ENCODE results near the gene SIGLEC10.

Gene SIGLEC10

GRCh38 chr19:51391073-51391611 lies 26.3 kb downstream of the SIGLEC10 start:
- DNase-seq = no peak

DNA sequence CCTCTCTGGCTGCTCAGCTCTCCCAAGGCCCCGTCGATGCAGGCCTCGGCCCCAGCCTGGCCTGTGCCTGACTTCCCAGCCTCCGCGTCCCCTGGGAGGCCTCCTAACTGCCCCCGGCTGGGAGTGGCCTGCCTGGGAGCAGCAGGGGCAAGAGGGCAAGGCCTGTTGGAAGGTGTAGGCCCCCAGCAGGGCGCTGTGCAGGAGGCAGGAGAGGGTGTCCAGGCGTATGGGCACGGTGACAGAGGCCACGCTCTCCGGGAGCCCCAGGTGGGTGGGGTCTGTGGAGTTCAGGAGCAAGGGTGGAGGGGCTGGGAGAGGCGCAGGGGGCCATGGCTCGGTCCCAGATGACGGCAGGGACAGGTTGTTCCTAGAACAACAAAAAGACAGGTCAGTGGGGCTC lies 28.3 kb downstream of the SIGLEC10 start:
- DNase-seq = no peak

- DNase-seq = no peak
Measured at GRCh38 chr19:51387924-51388389, 29.5 kb downstream of the SIGLEC10 start, which contains the start of gene LIM2. Gene LIM2, minus strand, starts transcription at chr19:51387974. Its CDS starts 531 bp downstream, at chr19:51387443.

GRCh38 chr19:51386882-51387520 lies 30.4 kb downstream of the SIGLEC10 start:
- no peak for DNase-seq

DNA sequence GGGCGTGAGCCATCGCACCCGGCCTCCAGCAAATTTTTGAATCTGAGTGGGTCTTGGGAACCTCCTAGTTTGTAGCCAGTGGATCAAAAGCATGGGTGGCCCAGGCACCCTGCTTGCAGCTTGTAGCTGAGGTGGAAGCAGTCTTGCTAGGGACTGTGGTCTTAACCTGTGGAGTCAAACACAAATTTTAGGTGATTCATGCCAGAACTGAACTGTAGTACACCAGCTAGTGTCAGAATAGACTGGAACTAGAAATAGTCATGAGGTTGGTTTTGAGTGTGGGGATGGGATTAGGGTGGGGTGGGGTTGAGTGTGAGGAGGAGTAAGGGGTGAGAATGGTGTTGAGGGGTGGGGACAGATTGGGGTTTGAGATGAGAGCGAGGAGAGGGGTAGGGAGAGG lies 35.4 kb downstream of the SIGLEC10 start:
- no peak for DNase-seq

- DNase-seq = no peak
Measured at GRCh38 chr19:51380379-51380778, 37.1 kb downstream of the SIGLEC10 start.

- no peak for DNase-seq
Measured at GRCh38 chr19:51377422-51377821, 40.0 kb downstream of the SIGLEC10 start.

- DNase-seq = no peak
Measured at GRCh38 chr19:51375504-51376221, 41.8 kb downstream of the SIGLEC10 start.

GRCh38 chr19:51372649-51373504 lies 44.6 kb downstream of the SIGLEC10 start, which contains the start of gene NKG7:
Gene NKG7, minus strand, starts transcription at chr19:51372654. Its CDS starts 119 bp downstream, at chr19:51372535.
- peak; percentile 38 for DNase-seq

- no peak for DNase-seq
Measured at GRCh38 chr19:51372021-51372648, 45.3 kb downstream of the SIGLEC10 start.

DNA sequence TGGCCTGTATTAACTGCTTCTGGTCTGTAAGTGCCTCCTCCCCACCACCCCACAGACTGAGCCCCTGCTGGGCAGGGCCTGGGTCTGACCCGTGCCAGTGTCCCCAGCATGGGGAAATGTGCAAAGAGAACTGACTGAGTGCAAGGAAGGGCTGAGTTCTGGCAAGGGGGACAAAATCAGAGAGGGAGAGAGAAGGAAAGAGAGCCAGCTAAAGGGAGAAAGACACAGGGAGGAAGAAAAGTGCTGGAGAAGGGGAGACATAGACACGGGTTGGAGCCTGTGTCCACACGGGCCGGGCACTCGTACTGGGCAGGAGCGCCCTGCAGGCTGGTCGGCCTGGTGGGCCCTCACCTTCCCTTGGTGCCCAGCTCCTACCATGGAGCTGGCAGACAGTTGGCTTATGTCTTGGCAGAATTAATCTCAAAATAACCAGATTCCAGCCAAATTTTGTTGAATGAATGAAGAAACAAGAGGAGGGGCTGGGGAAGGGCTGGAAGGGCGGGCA lies 46.2 kb downstream of the SIGLEC10 start:
- DNase-seq = no peak

DNA sequence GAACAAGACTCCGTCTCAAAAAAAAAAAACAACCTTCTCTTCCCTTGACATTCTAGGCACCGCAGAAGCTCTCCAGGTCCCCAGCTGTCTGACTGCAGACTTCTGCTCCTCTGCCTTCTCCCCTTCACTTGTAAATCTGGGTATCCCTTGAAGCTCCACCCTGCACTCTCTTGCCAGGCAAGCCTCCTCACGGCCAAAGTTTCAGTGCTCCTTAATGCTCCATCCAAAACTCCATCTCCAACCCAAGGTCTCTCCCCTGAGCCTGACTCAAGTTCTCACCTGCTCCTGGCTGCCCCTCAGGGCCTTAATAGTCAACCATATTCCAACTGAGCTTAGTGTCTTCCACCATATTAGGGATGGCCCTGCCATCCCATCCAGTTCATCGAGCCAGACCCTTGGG lies 47.2 kb downstream of the SIGLEC10 start:
- DNase-seq = no peak

DNA sequence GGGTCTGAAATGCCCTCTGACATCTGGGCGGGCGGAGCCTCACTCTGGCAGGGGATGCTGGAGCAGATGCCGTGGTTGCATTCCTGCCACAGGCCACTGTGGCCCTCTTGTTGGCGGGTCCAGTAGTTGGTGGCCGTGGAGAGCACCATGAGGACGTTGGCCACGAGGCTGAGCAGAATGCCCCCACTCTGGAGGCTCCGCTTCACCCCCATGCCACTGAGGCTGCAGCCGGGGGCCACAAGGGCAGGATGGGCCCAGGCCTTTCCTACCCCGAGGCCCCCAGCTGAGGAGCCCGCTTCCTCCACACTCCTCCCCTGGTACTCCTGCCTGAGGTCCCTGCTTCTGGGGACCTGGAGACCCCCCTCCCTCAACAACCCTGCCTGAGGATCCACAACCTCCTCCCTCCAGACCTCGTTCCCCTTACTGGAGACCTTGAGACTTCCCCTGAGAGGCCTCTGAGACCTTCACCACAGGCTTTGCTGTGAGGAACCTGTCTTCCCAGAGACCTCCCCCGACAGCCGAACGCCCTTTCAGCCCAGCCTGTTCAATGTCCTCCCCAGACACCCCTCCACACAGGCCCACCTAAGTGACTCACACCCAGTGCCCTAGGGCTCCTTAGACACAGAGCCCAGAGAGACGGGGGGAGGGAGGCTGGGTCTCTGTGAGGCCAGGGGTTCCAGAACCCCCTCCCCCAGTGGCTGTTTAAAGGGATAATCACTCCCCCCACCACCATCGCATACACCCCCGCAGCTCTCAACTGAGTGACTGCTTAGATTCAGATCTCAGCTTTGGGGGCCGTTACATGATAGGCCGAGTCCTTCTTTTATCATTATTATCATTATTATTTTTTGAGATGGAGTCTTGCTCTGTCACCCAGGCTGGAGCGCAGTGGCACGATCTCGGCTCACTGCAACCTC lies 48.8 kb downstream of the SIGLEC10 start, which contains the start of gene CLDND2:
CLDND2 (minus strand) TSS at position 638 of the 917 bp plus-strand sequence; CDS start at position 212, 426 bp downstream.
- DNase-seq = peak; percentile 8

GRCh38 chr19:51367565-51368365 lies 49.7 kb downstream of the SIGLEC10 start:
- peak; percentile 93 for DNase-seq

DNA sequence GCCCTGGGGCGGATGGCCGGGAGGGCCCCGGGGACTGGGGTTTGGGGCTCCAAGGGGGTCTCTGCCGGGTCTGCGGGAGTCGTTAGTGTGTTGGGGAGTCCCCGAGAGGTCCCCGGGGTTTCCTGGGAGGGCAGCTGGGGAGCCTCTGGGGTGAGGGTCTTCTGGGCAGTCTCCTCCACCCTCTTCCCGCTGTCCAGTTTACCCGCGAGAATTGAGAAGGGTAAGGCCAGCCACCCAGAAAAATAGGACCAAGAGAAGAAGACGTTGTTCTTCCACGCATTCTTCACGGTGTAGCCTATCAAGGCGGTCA lies 50.2 kb downstream of the SIGLEC10 start:
- no peak for DNase-seq

- DNase-seq = peak; percentile 90
Measured at GRCh38 chr19:51366389-51367254, 50.8 kb downstream of the SIGLEC10 start.

DNA sequence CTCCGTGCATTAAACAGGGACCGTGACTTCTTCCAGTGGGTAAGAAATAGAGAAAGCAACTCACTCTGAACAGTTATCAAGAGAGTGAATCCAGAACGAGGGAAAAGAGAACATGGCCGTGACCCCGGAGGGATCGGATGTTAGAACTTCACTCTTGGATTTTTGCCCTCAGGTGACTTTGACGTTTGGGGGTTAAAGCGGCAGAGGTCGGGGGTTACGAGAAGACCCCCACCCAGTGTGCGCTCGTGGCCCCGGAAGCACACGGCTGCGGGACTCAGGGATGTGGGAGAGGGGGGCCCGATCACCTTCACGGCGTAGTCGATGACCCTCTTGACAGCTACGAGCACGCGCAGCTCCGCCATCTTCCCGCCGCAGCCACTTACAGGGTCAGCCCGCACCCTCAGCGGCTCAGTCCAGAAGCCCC lies 51.5 kb downstream of the SIGLEC10 start, which contains the start of gene ETFB:
ETFB (minus strand) TSS at position 424 of the 424 bp plus-strand sequence; CDS start at position 362, 62 bp downstream.
- no peak for DNase-seq

GRCh38 chr19:51365211-51365964 lies 52.1 kb downstream of the SIGLEC10 start:
- DNase-seq = no peak

All from activated CD4-positive, alpha-beta T cell treated with anti-CD3 and anti-CD28 coated beads, Interleukin-2, amount 50 U/mL, for 1 hour (primary cell).